ENCODE results near the gene UNC45B. TPM values are rescaled to one million over a fixed set of nuclear protein-coding genes. Genes with fewer than 3 reads are reported as not detected.

Gene UNC45B
- polyA plus RNA-seq, 1 of the 3 experiments (the other 2 are of a cell fraction) = not detected

GRCh38 chr17:35154196-35155165 lies 6.9 kb downstream of the UNC45B start:
- H3K4me3 ChIP-seq (ENCODE audit: low read depth in 2 of 2, low read length in 1 of 2) = no peak overlapping the region
- H3K4me1 ChIP-seq (ENCODE audit: control insufficient read depth in 1 of 2, insufficient read depth in 2 of 2, low read depth in 1 of 2, low read length in 1 of 2) = no peaks in the 10 kb centered on the region
- no peaks in the 10 kb centered on the region for H3F3A ChIP-seq (replicated peaks; ENCODE audit: insufficient read depth)
- 24% methylated on average over 11 of the region's 13 CpGs for WGBS (ENCODE audit: low lambda C conversion rate)
- no peaks in the 10 kb centered on the region for H3K79me2 ChIP-seq (ENCODE audit: insufficient read depth)
- H3K36me3 ChIP-seq (replicated peaks in 1 of 2; ENCODE audit: control insufficient read depth in 1 of 2, insufficient read depth in 2 of 2, low read length in 1 of 2) = no peaks in the 10 kb centered on the region
- no peak overlapping the region for H3K27ac ChIP-seq (ENCODE audit: low read depth in 2 of 2, low read length in 1 of 2)
- no peaks in the 10 kb centered on the region for H4K20me1 ChIP-seq (ENCODE audit: insufficient read depth)
- TF ChIP-seq ELF1 (IDR thresholded peaks at IDR 0.05) = no peak
- TF ChIP-seq RCOR1 (IDR thresholded peaks at IDR 0.05; ENCODE audit: low read length) = no peak
- no peak for TF ChIP-seq NRF1 (IDR thresholded peaks at IDR 0.05; ENCODE audit: low read depth, low read length)
- TF ChIP-seq RXRA (IDR thresholded peaks at IDR 0.05; ENCODE audit: borderline replicate concordance, low read depth) = no peak
- no peak for TF ChIP-seq FOSL2 (IDR thresholded peaks at IDR 0.05; ENCODE audit: borderline replicate concordance, low read depth)
- TF ChIP-seq PBX3 (IDR thresholded peaks at IDR 0.05) = no peak
- no peak for TF ChIP-seq SMC3 (IDR thresholded peaks at IDR 0.05; ENCODE audit: low read depth, low read length)
- TF ChIP-seq RAD21 (IDR thresholded peaks at IDR 0.05; ENCODE audit: low read length) = no peak
- no peak for TF ChIP-seq GATA2 (CRISPR knock-in tag; IDR thresholded peaks at IDR 0.05)
- TF ChIP-seq GABPA (IDR thresholded peaks at IDR 0.05; ENCODE audit: low read depth) = no peak
- no peak for TF ChIP-seq NFIC (IDR thresholded peaks at IDR 0.05; ENCODE audit: borderline replicate concordance)
- TF ChIP-seq TEAD4 (IDR thresholded peaks at IDR 0.05; ENCODE audit: borderline replicate concordance, insufficient read depth) = no peak
- TF ChIP-seq MAX (IDR thresholded peaks at IDR 0.05; ENCODE audit: low read depth) = no peak
- no peak for TF ChIP-seq ZBTB33 (IDR thresholded peaks at IDR 0.05; ENCODE audit: borderline replicate concordance, low read depth)
- no peak for TF ChIP-seq TCF12 (IDR thresholded peaks at IDR 0.05)
- TF ChIP-seq RFX5 (IDR thresholded peaks at IDR 0.05; ENCODE audit: low read length) = no peak
- no peak for TF ChIP-seq JUND (IDR thresholded peaks at IDR 0.05)
- H3K9me3 ChIP-seq = no peaks in the 10 kb centered on the region
- no peak overlapping the region for H3K4me2 ChIP-seq
- no peak for DNase-seq
- H2AFZ ChIP-seq (ENCODE audit: low read depth) = no peak overlapping the region
- 0 out of 2 replicates have a peak, but pooled peaks cover 3% of the 10 kb centered on the region for H3K9me2 ChIP-seq
- POLR2A ChIA-PET = no interaction called here
- CTCF ChIA-PET = no interaction called here
- peaks cover 47% of the 10 kb centered on the region for H3K27me3 ChIP-seq (ENCODE audit: insufficient read depth)
- H3K9ac ChIP-seq = no peak overlapping the region
